Non-pigmented ciliary epithelial cell (primary cell): Measurements from ENCODE around the gene AKT1S1.
"Not testable (repeated sequence)": the region's sequence is repeated elsewhere in the genome, so short reads cannot be mapped to it uniquely, and the experiment has no call there.

Source experiments
- DNase-seq: peaks from one replicate; pipeline ENCODE4 v3.0.0-alpha.2; 2010; ENCODE audit warnings: low read depth

Gene AKT1S1

GRCh38 chr19:49836176-49837008 lies 40.8 kb downstream of the AKT1S1 start:
- DNase-seq = no peak

GRCh38 chr19:49835562-49835961 lies 41.6 kb downstream of the AKT1S1 start:
- DNase-seq = no peak

GRCh38 chr19:49833599-49833998 lies 43.6 kb downstream of the AKT1S1 start:
- DNase-seq = no peak

GRCh38 chr19:49832556-49832955 lies 44.6 kb downstream of the AKT1S1 start:
- DNase-seq = no peak

GRCh38 chr19:49831592-49831991 lies 45.6 kb downstream of the AKT1S1 start:
- no peak for DNase-seq

GRCh38 chr19:49830766-49831165 lies 46.4 kb downstream of the AKT1S1 start:
- DNase-seq = no peak

GRCh38 chr19:49829721-49830120 lies 47.4 kb downstream of the AKT1S1 start:
- no peak for DNase-seq

GRCh38 chr19:49829200-49829599 lies 48.0 kb downstream of the AKT1S1 start:
- DNase-seq = no peak

GRCh38 chr19:49827034-49827433 lies 50.1 kb downstream of the AKT1S1 start:
- no peak for DNase-seq

GRCh38 chr19:49824662-49825061 lies 52.5 kb downstream of the AKT1S1 start:
- DNase-seq = no peak

- no peak for DNase-seq
These were observed 53.7 kb downstream of the AKT1S1 start for GRCh38 chr19:49823472-49823871.

- DNase-seq = no peak
These were observed 57.0 kb downstream of the AKT1S1 start for GRCh38 chr19:49820125-49820524.

- not testable (repeated sequence) for DNase-seq
These were observed 57.6 kb downstream of the AKT1S1 start for GRCh38 chr19:49819452-49820115.
